A204.1 (cell line): Measurements from ENCODE around the gene MRPS22.
"Not testable (repeated sequence)": the region's sequence is repeated elsewhere in the genome, so short reads cannot be mapped to it uniquely, and the experiment has no call there.

Experiments used
- FAIRE-seq: peaks from 2 replicates; lab custom pipeline; 2012; peaks lifted over from hg19 to GRCh38; lab: Jason Lieb, UNC

Gene MRPS22

GRCh38 chr3:139312416-139312815 is 31.4 kb upstream of the MRPS22 start:
- FAIRE-seq: no peak

- FAIRE-seq: no peak
Observed at GRCh38 chr3:139312959-139313358, 30.9 kb upstream of the MRPS22 start.

- FAIRE-seq: no peak
Observed at GRCh38 chr3:139313921-139314320, 29.9 kb upstream of the MRPS22 start.

- no peak for FAIRE-seq
Observed at GRCh38 chr3:139317215-139317614, 26.6 kb upstream of the MRPS22 start.

GRCh38 chr3:139317660-139318430 is 26.0 kb upstream of the MRPS22 start:
- FAIRE-seq: no peak

- FAIRE-seq: no peak
Observed at GRCh38 chr3:139318431-139318816, 25.4 kb upstream of the MRPS22 start.

GRCh38 chr3:139318826-139319225 is 25.0 kb upstream of the MRPS22 start:
- FAIRE-seq: no peak

GRCh38 chr3:139319428-139320402 is 24.1 kb upstream of the MRPS22 start:
- no peak for FAIRE-seq

GRCh38 chr3:139320551-139321309 is 23.1 kb upstream of the MRPS22 start:
- FAIRE-seq: no peak

- FAIRE-seq: no peak
Observed at GRCh38 chr3:139322346-139322745, 21.5 kb upstream of the MRPS22 start.

- FAIRE-seq: no peak
Observed at GRCh38 chr3:139323146-139323545, 20.7 kb upstream of the MRPS22 start.

GRCh38 chr3:139324456-139324855 is 19.4 kb upstream of the MRPS22 start:
- FAIRE-seq: no peak

GRCh38 chr3:139325551-139325950 is 18.3 kb upstream of the MRPS22 start:
- no peak for FAIRE-seq

- FAIRE-seq: no peak
Observed at GRCh38 chr3:139326131-139326530, 17.7 kb upstream of the MRPS22 start.

- FAIRE-seq: no peak
Observed at GRCh38 chr3:139326707-139327106, 17.1 kb upstream of the MRPS22 start.

- FAIRE-seq: no peak
Observed at GRCh38 chr3:139327231-139327630, 16.6 kb upstream of the MRPS22 start.

GRCh38 chr3:139327861-139328260 is 16.0 kb upstream of the MRPS22 start:
- no peak for FAIRE-seq

- no peak for FAIRE-seq
Observed at GRCh38 chr3:139328356-139328755, 15.5 kb upstream of the MRPS22 start.

- FAIRE-seq: no peak
Observed at GRCh38 chr3:139329364-139329850, 14.4 kb upstream of the MRPS22 start.

- no peak for FAIRE-seq
Observed at GRCh38 chr3:139332092-139332491, 11.7 kb upstream of the MRPS22 start.

GRCh38 chr3:139334675-139335074 is 9.1 kb upstream of the MRPS22 start:
- FAIRE-seq: not testable (repeated sequence)

- FAIRE-seq: no peak
Observed at GRCh38 chr3:139338405-139338804, 5.4 kb upstream of the MRPS22 start.
